Measurements from ENCODE around the gene PCSK5.

PCSK5 gene

GRCh38 chr9:76371901-76372300 lies 481.4 kb downstream of the PCSK5 start:
- DNase-seq, result no peak

- DNase-seq, result no peak
Measured at GRCh38 chr9:76372336-76372735, 481.9 kb downstream of the PCSK5 start.

- DNase-seq, result peak; percentile 67
Measured at GRCh38 chr9:76373173-76373783, 482.8 kb downstream of the PCSK5 start.

- no peak for DNase-seq
Measured at GRCh38 chr9:76373784-76374474, 483.5 kb downstream of the PCSK5 start.

GRCh38 chr9:76374783-76375559 lies 484.5 kb downstream of the PCSK5 start:
- peak; percentile 95 for DNase-seq

- DNase-seq, result no peak
Measured at GRCh38 chr9:76377791-76378190, 487.3 kb downstream of the PCSK5 start.

- no peak for DNase-seq
Measured at GRCh38 chr9:76378367-76379073, 488.0 kb downstream of the PCSK5 start.

- peak; percentile 94 for DNase-seq
Measured at GRCh38 chr9:76379494-76379893, 489.0 kb downstream of the PCSK5 start.

- no peak for DNase-seq
Measured at GRCh38 chr9:76390656-76391055, 500.2 kb downstream of the PCSK5 start.

- DNase-seq, result peak; percentile 94
Measured at GRCh38 chr9:76394195-76394959, 503.9 kb downstream of the PCSK5 start, which contains the start of gene RFK. Gene RFK, minus strand, starts transcription at chr9:76394426. Its CDS starts 255 bp downstream, at chr9:76394171.

GRCh38 chr9:76394960-76395252 lies 504.4 kb downstream of the PCSK5 start:
- peak; percentile 84 for DNase-seq

- peak; percentile 22 for DNase-seq
Measured at GRCh38 chr9:76395381-76395780, 504.9 kb downstream of the PCSK5 start.

- no peak for DNase-seq
Measured at GRCh38 chr9:76396144-76396543, 505.7 kb downstream of the PCSK5 start.

- no peak for DNase-seq
Measured at GRCh38 chr9:76396597-76396996, 506.1 kb downstream of the PCSK5 start.

GRCh38 chr9:76399856-76400255 lies 509.4 kb downstream of the PCSK5 start:
- DNase-seq, result no peak

- DNase-seq, result no peak
Measured at GRCh38 chr9:76400534-76401096, 510.1 kb downstream of the PCSK5 start.

GRCh38 chr9:76401176-76401575 lies 510.7 kb downstream of the PCSK5 start:
- no peak for DNase-seq

GRCh38 chr9:76401580-76402354 lies 511.3 kb downstream of the PCSK5 start:
- peak; percentile 17 for DNase-seq

- DNase-seq, result peak; percentile 59
Measured at GRCh38 chr9:76403352-76403751, 512.9 kb downstream of the PCSK5 start.

GRCh38 chr9:76404401-76404800 lies 513.9 kb downstream of the PCSK5 start:
- no peak for DNase-seq

GRCh38 chr9:76405340-76405739 lies 514.9 kb downstream of the PCSK5 start:
- no peak for DNase-seq

Measured in DMS53 (cell line).